Activated CD4-positive, CD25-positive, alpha-beta regulatory T cell treated with anti-CD3 and anti-CD28 coated beads, Interleukin-2, amount 50 U/mL, for 24 hours (primary cell): ENCODE data around the gene CBX3.
A peak's percentile ranks its signal among the peaks of the same experiment; 100 is the strongest.
"Not testable (repeated sequence)": the region's sequence is repeated elsewhere in the genome, so short reads cannot be mapped to it uniquely, and the experiment has no call there.

Experiments
- ATAC-seq, 2 donors: fragments of 150-1000 bp; cut with Tn5 transposase; one replicate each; pipeline ENCODE4 v1.10.0; 2021; ENCODE audit warnings: mild to moderate bottlenecking in 1 of 2, moderate library complexity in 1 of 2

CBX3 gene

DNA sequence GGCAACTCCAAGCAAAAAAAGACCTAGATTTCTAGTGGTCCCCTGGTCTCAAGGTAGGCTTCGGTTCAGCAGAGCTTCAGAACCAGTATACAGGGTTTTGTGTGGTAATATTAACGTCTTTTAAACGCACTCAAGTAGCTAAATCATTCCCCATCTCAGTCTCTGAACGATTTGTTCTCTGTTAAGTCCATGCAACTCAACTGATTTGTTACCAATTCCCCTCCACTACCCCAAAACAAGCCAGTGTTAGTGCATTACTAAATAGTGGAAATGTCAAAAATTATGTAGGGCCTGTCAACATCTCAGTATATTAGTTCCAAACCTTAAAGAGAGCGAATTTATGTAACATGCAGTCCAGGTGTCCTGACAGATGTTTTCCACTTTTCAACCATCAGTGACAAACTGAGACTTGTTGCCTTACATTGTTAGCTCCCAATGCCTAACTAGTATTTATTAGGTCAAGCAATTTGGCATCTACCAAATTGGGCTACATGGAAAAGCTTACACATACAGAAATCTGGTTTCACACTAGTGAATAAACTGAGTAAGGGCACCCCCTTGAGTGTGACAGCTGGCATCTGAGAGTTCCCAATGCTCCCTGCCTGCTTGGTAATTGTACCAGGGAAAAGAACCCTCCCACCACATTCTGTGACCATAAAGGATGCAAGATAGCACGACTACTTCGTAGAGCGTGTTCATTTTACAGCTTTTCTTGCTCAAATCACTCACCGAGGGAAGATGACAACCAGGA lies 13.2 kb upstream of the CBX3 start:
- peak; percentile 4 to 5 for ATAC-seq

- ATAC-seq: no peak
These were observed 12.5 kb upstream of the CBX3 start for GRCh38 chr7:26188957-26189541.

GRCh38 chr7:26189697-26190096 lies 11.8 kb upstream of the CBX3 start:
- no peak for ATAC-seq

DNA sequence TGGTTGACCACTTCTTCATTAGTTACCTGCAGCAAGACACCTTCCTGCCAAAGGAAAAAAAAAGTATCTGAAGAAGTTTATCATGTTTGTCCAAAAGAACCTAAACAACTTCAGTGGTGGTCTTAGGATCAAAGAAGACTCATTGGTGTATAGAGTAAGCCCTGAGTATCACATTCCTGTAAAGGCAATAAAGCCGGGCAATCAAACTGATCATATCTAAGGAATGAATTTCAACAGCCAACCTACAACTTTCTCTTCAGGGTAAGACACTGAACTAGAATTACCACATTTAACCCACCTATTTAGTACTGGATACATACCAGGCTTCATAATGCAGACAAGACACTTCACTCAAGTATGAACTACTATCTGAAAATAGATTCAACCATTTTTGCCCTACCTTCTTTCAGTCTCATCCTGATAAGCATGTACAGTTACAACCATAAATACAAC lies 11.1 kb upstream of the CBX3 start:
- ATAC-seq: no peak

DNA sequence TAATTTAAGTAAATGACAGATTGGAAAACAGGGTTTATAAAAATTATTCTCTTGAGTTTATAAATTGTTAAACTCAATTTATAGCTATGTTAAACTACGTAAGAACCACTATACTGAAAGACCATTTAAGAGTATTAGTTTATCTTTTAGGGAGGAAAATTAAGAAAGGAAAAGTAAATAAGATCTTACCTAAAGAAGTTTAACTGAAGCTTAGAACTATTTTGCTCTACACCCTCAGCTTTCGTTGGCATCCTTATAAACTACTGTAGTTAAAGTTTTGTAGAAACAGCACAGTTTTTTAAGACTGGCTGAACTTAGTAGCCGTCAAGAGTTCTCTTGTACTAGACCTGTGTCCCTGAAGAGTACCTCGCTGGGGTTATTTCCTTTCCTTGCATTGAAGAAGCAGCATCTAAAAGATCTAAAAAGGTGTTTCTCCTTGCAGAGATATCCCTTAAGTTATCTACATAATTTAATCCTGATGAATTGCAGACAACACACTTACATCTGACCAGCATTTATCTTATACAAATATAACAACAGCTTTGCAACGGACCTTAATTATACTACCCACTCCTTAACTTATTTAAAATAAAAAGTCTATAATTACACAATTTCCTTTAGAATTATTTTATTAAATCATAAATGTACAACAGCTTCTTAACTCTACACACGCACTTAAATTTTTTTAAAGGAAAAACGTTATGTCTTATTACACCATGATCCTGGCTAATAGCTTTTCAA lies 10.1 kb upstream of the CBX3 start:
- ATAC-seq: no peak

GRCh38 chr7:26191974-26192479 lies 9.5 kb upstream of the CBX3 start:
- no peak for ATAC-seq

DNA sequence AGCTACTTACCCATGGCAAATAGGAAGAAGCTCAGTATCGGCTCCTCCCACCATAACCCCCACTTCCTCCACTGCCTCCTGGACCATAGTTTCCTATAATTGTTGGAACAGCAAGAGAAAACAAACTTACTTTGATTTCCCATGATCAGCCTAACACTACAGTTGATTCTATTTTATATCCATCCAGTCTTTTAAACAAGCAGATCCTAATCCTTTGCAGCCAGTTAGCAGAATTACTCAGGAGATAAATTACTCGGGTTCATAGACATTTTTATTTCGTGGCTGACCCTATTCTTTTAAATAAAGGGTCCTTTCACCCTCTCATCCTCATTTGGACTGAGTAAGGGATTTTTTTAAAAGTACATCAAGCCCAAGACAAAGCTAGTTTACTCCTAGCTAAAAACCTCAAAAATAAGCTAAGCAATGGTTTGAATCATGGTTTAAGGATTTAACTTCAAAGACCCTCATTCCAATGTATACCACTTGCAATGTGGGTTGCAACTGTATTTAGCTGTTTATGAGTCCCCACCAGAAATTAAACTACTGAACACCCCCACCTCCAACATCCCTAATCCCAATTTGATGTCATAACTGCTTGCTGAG lies 9.0 kb upstream of the CBX3 start:
- ATAC-seq: no peak

DNA sequence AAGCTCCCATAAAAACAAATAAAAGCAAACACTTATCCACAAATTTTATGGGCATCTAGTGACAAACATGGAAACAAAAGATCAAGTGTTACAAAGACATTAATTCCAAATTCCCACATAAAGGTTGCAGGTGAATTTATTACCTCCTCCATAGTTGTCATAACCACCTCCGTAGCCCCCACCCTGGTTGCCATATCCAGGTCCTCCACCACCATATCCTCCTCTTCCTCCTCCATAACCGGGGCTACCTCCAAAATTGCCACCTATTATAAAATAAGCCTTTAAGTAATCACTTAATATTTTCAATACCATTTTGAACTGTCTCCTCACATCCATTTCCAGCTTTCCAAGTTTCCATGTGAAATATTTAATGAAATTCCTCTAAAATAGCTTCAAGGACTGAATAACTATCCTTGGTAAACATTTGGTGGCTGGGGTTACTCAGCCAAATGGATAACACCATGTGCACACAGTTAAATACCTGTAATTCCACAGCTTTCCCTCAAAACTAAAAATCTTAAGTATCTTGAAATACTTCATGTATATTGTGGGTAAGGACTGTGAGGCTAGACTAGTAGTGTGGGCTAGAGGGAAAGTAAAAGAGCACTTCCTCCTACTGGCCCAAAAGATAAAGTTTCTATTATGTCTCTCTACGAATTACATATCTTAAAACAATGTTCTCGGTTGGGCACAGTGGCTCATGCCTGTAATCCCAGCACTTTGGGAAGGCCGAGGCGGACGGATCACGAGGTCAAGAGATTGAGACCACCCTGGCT lies 7.9 kb upstream of the CBX3 start:
- ATAC-seq: no peak

DNA sequence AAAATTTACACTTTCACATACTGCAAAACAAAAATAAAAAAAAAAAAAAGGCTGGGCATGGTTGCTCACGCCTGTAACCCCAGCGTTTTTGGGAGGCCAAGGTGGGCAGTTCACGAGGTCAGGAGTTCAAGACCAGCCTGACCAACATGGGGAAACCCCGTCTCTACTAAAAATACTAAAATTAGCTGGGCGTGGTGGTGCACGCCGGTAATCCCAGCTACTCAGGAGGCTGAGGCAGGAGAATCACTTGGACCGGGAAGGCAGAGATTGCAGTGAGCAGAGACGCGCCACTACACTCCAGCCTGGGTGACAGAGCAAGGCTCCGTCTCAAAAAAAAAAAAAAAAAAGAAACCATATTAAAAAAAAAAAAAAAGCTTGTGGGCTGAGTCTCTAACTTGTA lies 6.8 kb upstream of the CBX3 start:
- ATAC-seq: not testable (repeated sequence)

- no peak for ATAC-seq
These were observed 6.4 kb upstream of the CBX3 start for GRCh38 chr7:26195182-26195581.

- no peak for ATAC-seq
These were observed 5.5 kb upstream of the CBX3 start for GRCh38 chr7:26195867-26196657.

DNA sequence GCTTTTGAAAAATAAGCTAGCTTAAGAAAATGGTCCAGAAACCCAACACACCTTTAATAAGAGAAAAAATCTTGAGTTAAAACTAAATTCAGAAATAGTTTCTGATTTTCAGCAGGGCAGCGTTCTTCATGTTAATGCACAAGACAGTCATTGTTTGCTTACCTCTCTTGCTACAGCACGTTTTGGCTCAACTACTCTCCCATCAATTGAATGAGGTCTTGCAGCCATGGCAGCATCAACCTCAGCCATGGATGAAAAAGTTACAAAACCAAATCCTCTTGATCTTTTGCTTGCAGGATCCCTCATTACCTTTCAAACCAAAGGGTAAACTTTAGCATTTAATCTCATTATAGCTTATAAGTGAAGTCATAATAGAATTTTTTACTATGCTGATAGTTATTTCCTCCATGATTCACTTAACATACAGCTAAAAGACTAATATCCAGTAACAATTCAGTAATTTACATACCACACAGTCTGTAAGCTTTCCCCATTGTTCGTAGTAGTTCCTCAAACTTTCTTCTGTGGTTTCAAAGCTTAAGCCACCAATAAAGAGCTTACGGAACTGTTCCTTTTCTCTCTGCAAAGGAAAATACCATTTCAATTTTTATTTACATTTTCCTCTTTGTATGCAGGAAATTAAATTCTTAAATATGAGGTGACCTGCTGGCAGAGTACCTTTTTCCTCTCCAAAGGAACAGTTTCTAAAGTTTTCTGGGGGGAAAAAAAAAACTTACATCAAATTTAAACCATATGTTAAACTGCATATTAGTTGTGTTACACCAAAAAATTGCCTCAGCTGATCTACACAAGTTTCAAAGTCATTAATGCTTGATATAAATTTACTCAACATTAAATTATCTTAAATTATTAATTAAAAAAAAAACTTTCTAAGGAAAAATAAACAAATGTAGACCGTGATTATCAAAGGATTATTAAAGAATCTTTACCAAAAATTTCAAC lies 4.1 kb upstream of the CBX3 start:
- ATAC-seq: peak in 1 of 2 donors; percentile 24

GRCh38 chr7:26198133-26198780 lies 3.3 kb upstream of the CBX3 start:
- ATAC-seq: no peak

GRCh38 chr7:26198781-26199169 lies 2.8 kb upstream of the CBX3 start:
- no peak for ATAC-seq

GRCh38 chr7:26199301-26200037 lies 2.1 kb upstream of the CBX3 start:
- ATAC-seq: no peak

- ATAC-seq: peak in 1 of 2 donors; percentile 10
These were observed 1.5 kb upstream of the CBX3 start for GRCh38 chr7:26200038-26200443.

GRCh38 chr7:26200444-26201246 lies 900 bp upstream of the CBX3 start, which contains the start of gene HNRNPA2B1:
TSS of gene HNRNPA2B1 (minus strand) at chr7:26200746. CDS start at chr7:26200577, 169 bp downstream.
- ATAC-seq: peak; percentile 63 to 69
